Activated naive CD4-positive, alpha-beta T cell treated with anti-CD3 and anti-CD28 coated beads, Interleukin-2, amount 50 U/mL, for 24 hours (primary cell): Measurements from ENCODE around the gene CMTM2.

Experiments
- H3K27ac Mint-ChIP-seq: one replicate; pipeline ENCODE4 v1.8.0; 2021; ENCODE audit warnings: mild to moderate bottlenecking, mixed read lengths
- H3K27me3 Mint-ChIP-seq: one replicate; pipeline ENCODE4 v1.8.0; 2021; ENCODE audit warnings: mixed read lengths
- H3K36me3 Mint-ChIP-seq: one replicate; pipeline ENCODE4 v1.8.0; 2021; ENCODE audit warnings: mixed read lengths
- H3K4me1 Mint-ChIP-seq: one replicate; pipeline ENCODE4 v1.8.0; 2021; ENCODE audit warnings: mixed read lengths
- H3K4me3 Mint-ChIP-seq: one replicate; pipeline ENCODE4 v1.8.0; 2021; ENCODE audit warnings: mild to moderate bottlenecking, mixed read lengths
- H3K9me3 Mint-ChIP-seq: one replicate; pipeline ENCODE4 v1.8.0; 2021; ENCODE audit warnings: mixed read lengths

CMTM2 gene, protein sequence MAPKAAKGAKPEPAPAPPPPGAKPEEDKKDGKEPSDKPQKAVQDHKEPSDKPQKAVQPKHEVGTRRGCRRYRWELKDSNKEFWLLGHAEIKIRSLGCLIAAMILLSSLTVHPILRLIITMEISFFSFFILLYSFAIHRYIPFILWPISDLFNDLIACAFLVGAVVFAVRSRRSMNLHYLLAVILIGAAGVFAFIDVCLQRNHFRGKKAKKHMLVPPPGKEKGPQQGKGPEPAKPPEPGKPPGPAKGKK

GRCh38 chr16:66578651-66579531 lies at the start of gene CMTM2:
Gene CMTM2, plus strand, starts transcription at chr16:66579463. Its CDS starts 145 bp downstream, at chr16:66579608.
- H3K36me3 Mint-ChIP-seq: no peaks in the 10 kb centered on the region
- peaks cover 8% of the 10 kb centered on the region for H3K27me3 Mint-ChIP-seq
- no peaks in the 10 kb centered on the region for H3K9me3 Mint-ChIP-seq
- H3K27ac Mint-ChIP-seq: no peak within 1 kb of the TSS
- peaks cover 8% of the 10 kb centered on the region for H3K4me1 Mint-ChIP-seq
- peak within 1 kb of the TSS; percentile 75 for H3K4me3 Mint-ChIP-seq

- H3K4me1 Mint-ChIP-seq: peaks cover 35% of the 10 kb centered on the region
- H3K4me3 Mint-ChIP-seq: no peak overlapping the region
- H3K27ac Mint-ChIP-seq: no peak overlapping the region
- H3K36me3 Mint-ChIP-seq: no peaks in the 10 kb centered on the region
- no peaks in the 10 kb centered on the region for H3K27me3 Mint-ChIP-seq
- H3K9me3 Mint-ChIP-seq: no peaks in the 10 kb centered on the region
These were observed 49.8 kb upstream of the CMTM2 start for GRCh38 chr16:66529475-66529874.

DNA sequence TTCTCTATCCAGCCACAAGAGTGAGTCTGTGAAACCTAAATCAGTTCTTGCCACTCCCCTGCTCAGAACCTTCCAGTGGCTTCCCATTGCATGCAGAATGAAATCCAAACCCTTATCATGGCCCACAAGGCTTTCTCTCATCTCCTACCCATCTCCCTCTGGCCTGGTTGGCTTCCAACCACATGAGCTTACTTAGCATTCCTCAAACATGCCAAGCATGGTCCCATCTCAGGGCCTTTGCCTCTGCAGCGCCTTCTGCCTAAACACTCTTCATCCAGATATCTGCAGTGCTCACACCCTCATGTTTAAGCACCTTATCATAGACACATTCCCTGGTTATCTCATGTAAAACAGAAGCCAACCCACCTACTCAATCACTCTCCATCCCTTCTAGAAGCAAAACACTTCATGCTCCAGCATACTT lies 44.9 kb upstream of the CMTM2 start:
- Mint-ChIP-seq H3K4me1 (peaks cover 11% of the 10 kb centered on the region), H3K27me3 (no peaks in the 10 kb centered on the region), H3K4me3 (no peak overlapping the region), H3K9me3 (no peaks in the 10 kb centered on the region), H3K36me3 (peaks cover 6% of the 10 kb centered on the region), H3K27ac (no peak overlapping the region)

- Mint-ChIP-seq H3K4me1 (peaks cover 13% of the 10 kb centered on the region), H3K36me3 (peaks cover 6% of the 10 kb centered on the region), H3K4me3 (no peak overlapping the region), H3K27me3 (no peaks in the 10 kb centered on the region), H3K9me3 (no peaks in the 10 kb centered on the region), H3K27ac (no peak overlapping the region)
These were observed 42.7 kb upstream of the CMTM2 start for GRCh38 chr16:66536525-66536924.

GRCh38 chr16:66537236-66537635 lies 42.0 kb upstream of the CMTM2 start:
- Mint-ChIP-seq H3K36me3 (peaks cover 6% of the 10 kb centered on the region), H3K27ac (no peak overlapping the region), H3K9me3 (no peaks in the 10 kb centered on the region), H3K4me1 (peaks cover 13% of the 10 kb centered on the region), H3K27me3 (no peaks in the 10 kb centered on the region), H3K4me3 (no peak overlapping the region)

DNA sequence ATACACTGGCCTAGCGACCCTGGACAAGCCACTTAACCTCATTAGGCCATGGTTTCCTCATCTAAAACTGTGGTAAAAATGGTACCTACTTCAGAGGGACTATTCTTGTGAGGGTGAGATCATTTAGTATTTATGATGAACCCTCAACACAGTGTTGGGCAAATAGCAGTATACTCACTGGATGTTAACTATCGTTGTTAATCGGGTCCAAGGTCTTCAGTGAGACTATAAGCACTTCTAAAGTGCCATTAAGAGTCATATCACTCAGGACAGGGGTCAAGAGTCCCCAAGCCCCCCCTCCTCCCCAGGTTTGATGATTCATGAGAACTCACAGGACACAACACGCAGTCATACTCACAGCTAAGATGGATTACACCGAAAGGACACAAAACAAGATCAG lies 40.4 kb upstream of the CMTM2 start:
- no peak overlapping the region for H3K27ac Mint-ChIP-seq
- peaks cover 13% of the 10 kb centered on the region for H3K4me1 Mint-ChIP-seq
- H3K27me3 Mint-ChIP-seq: no peaks in the 10 kb centered on the region
- peaks cover 6% of the 10 kb centered on the region for H3K36me3 Mint-ChIP-seq
- no peak overlapping the region for H3K4me3 Mint-ChIP-seq
- H3K9me3 Mint-ChIP-seq: no peaks in the 10 kb centered on the region

GRCh38 chr16:66539623-66540469 lies 39.4 kb upstream of the CMTM2 start:
- H3K4me3 Mint-ChIP-seq: no peak overlapping the region
- H3K36me3 Mint-ChIP-seq: peaks cover 6% of the 10 kb centered on the region
- H3K4me1 Mint-ChIP-seq: peaks cover 13% of the 10 kb centered on the region
- H3K9me3 Mint-ChIP-seq: no peaks in the 10 kb centered on the region
- H3K27ac Mint-ChIP-seq: no peak overlapping the region
- H3K27me3 Mint-ChIP-seq: no peaks in the 10 kb centered on the region

DNA sequence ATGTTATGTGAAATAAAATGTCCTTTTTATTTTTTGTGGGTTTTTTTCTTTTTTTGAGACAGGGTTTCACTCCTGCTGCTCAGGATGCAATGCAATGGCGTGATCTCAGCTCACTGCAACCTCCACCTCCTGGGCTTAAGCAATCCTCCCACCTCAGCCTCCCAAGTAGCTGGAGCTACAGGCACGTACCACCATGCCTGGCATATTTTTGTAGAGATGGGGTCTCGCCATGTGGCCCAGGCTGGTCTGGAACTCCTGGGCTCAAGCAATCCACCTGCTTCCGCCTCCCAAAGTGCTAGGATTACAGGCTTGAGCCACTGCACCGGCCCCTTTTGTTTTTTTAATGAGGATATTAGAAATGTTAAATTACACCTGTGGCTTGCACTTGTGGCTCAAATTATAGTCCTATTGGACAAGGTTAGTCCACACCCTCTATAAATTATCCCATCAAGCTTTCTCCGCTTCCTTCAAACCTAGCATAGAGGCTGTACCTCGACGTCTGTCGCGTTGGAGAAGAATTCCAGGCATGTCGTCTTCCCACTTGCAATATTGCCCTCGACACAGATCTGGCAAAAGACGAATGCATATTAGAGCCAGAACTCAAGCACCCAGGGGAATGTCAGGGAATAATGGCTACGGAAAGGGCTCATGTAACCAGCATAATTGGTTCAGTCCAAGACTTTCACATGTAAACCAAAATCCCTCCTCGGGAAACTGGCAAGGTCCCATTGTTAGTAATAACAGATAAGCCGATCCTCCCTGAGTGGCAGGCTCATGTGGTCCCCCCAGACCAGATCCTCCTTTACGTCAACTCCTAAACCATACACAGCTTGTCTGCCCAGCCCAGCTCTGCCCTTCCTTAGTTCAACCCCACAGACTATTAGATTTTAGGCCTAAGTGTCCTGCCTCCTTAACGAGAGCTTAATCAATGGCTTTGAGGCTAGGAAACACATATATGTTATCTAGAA lies 37.6 kb upstream of the CMTM2 start:
- Mint-ChIP-seq H3K27ac (no peak overlapping the region), H3K4me1 (peaks cover 13% of the 10 kb centered on the region), H3K36me3 (peaks cover 3% of the 10 kb centered on the region), H3K27me3 (no peaks in the 10 kb centered on the region), H3K9me3 (no peaks in the 10 kb centered on the region), H3K4me3 (no peak overlapping the region)

DNA sequence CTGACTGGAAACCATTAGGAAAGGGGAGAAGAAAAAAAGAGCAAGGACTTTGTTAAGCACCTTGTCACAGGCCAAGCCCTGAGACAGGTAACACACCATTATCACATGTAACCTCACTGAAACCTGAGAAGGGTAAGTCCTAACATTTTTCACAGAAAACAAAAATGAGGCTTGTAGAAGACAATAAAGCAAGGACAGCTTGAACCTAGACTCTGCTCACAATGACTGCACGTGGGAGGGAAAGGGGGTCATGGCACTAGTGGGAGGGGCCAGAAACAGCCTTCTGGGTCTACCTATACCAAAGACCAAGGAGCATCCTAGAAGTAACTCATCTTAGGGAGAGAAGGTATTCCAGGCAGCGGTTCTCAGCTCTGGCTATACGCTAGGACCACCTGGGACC lies 36.9 kb upstream of the CMTM2 start:
- Mint-ChIP-seq H3K4me3 (no peak overlapping the region), H3K27me3 (no peaks in the 10 kb centered on the region), H3K27ac (no peak overlapping the region), H3K9me3 (no peaks in the 10 kb centered on the region), H3K4me1 (peaks cover 17% of the 10 kb centered on the region), H3K36me3 (peaks cover 2% of the 10 kb centered on the region)

DNA sequence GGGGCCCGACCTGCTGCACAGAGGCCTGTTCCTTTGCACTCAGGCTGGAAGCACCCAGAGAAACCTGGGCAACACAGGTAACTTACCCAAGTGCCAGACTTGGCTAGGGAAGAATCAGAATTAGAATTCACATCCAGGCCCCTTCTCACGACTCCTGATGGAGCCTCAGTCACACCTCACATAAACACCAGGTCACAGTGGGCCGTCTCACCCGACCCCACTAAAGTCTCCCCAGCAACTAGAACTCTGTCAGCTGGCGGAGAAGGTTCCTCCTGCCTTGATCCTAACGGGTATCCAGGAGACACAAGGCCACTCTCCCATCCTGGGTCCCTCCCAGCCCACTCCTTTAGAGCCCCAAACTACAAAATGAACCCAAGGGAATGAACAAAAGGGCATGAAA lies 35.7 kb upstream of the CMTM2 start:
- H3K4me1 Mint-ChIP-seq: peaks cover 28% of the 10 kb centered on the region
- H3K27ac Mint-ChIP-seq: no peak overlapping the region

DNA sequence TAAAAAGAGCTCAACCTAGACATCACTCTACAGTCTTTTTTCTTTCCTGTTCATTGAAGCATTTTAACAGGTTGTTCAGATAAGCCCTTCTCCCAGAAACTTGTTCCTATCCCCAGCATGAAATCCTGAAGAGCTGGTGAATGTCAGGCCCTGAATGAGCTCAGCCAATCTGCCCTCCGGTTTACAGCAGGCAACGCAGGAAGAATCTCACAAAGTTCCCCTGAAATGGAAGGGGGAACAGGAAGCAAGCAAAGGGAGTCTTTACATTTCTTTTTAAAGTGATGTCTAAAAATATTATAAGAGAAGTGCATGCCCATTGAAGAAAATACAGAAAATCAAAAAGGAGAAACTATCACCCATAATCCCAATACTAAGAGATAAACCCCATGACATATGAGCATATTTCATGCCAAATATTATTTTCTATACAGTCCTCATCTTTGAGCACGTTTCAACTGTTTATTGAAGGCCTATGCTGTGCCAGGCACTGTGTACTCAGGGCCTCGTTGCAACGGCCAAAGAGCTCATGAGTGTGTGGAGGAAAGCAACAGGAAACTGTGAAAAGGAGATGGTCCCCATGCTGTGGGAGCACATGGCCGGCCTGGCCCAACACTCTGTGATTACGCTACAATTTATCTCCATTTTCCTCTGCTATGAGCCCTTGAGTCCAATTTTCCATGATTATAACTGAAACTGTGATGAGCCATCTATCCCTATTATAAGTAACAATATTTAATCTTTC lies 35.1 kb upstream of the CMTM2 start:
- Mint-ChIP-seq H3K27ac (no peak overlapping the region), H3K27me3 (no peaks in the 10 kb centered on the region), H3K4me1 (peaks cover 31% of the 10 kb centered on the region), H3K4me3 (no peak overlapping the region), H3K36me3 (no peaks in the 10 kb centered on the region), H3K9me3 (no peaks in the 10 kb centered on the region)

More for the DNA sequence above, 35.7 kb upstream of the CMTM2 start:
- Mint-ChIP-seq H3K4me3 (no peak overlapping the region), H3K9me3 (no peaks in the 10 kb centered on the region), H3K36me3 (peaks cover 2% of the 10 kb centered on the region), H3K27me3 (no peaks in the 10 kb centered on the region)

DNA sequence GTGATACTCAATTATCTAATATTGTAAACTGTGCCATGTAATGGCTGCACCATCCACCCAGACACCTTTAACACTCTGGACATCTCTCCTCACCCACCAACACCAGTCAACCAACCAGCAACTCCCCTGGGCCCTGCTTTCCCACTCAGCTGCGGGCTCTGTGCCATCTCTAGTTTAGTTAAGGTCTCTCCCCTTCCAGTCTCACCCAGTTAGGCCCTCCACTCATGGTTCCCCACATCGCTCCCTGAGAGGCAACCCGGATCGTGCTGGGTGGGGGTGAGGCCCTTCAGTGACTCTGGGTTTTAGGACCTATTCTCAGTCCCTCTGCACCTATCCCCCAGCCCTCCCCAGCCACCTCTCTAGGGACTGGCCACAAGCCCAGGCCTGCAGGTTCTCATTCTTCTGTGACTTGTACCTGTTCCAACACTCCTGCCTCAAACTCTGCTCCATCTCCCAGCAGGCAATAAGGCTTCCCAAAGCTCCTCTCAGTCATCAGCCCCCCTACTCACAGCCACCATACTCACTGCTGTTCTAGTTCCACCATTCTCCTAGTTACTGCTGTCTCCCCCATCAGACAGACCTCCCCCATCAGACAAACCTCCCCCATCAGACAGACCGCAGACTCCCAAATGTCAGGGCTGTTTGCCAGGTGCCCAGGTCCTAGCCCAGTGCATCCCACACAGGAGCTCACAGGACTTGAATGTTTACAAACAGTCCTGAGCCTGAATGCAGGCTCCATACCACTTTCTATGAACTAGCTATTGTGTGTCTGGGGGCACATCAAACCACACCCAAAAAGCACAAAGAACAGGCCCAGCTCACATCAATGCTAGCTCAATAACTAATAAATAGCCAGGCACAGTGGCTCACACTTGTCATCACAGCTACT lies 31.9 kb upstream of the CMTM2 start:
- Mint-ChIP-seq H3K4me1 (peaks cover 44% of the 10 kb centered on the region), H3K4me3 (no peak overlapping the region), H3K9me3 (no peaks in the 10 kb centered on the region), H3K27me3 (no peaks in the 10 kb centered on the region), H3K27ac (peak overlapping the region; percentile 52), H3K36me3 (no peaks in the 10 kb centered on the region)

- peak overlapping the region; percentile 72 for H3K4me3 Mint-ChIP-seq
These were observed 31.2 kb upstream of the CMTM2 start for GRCh38 chr16:66548068-66548467.

More at GRCh38 chr16:66548068-66548467, 31.2 kb upstream of the CMTM2 start:
- no peaks in the 10 kb centered on the region for H3K9me3 Mint-ChIP-seq
- no peaks in the 10 kb centered on the region for H3K36me3 Mint-ChIP-seq
- H3K27me3 Mint-ChIP-seq: no peaks in the 10 kb centered on the region
- peaks cover 51% of the 10 kb centered on the region for H3K4me1 Mint-ChIP-seq
- H3K27ac Mint-ChIP-seq: peak overlapping the region; percentile 71
